Epithelial cell of esophagus (primary cell): ENCODE results near the gene PCCA.
"Not testable (repeated sequence)": the region's sequence is repeated elsewhere in the genome, so short reads cannot be mapped to it uniquely, and the experiment has no call there.

Source experiments
- DNase-seq: peaks from one replicate; pipeline ENCODE4 v3.0.0; 2010; ENCODE audit warnings: low read depth
- H3K4me3 ChIP-seq: 2 replicates; pipeline ENCODE4 v1.5.1; 2011; ENCODE audit warnings: mild to moderate bottlenecking, low read length, control low read depth
- CTCF ChIP-seq: IDR thresholded peaks from 2 replicates; pipeline ENCODE4 v1.5.1; 2011; ENCODE audit warnings: low read depth, mild to moderate bottlenecking, low read length, control low read depth, inconsistent platforms; ENCODE audit not compliant: insufficient read depth; ENCODE audit errors: missing control alignments

The PCCA gene

GRCh38 chr13:100387416-100387815 is 298.5 kb downstream of the PCCA start:
- H3K4me3 ChIP-seq, result no peak overlapping the region
- DNase-seq, result no peak
- TF ChIP-seq CTCF, result no peak

GRCh38 chr13:100388150-100388549 is 299.3 kb downstream of the PCCA start:
- not testable (repeated sequence) for H3K4me3 ChIP-seq, DNase-seq

DNA sequence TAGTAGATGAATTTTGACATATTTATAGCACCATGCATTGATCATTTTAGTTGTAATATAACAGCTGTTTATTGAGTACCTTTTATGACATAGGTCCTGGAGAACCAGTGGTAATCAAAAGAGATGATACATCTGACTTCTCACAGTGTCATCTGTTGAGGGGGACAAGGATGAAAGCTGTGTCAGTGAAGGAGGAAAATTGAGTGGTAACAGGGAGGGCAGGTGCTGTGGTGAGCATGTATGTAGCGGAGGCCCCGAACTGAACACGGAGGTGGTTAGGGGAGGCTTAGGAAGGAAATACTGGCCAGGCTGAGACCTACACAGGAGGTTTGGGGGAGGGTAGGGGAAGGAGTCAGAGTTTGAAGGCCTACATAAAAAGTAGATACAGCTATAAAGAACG is 300.0 kb downstream of the PCCA start:
- no peak for DNase-seq
- TF ChIP-seq CTCF, result no peak
- no peak overlapping the region for H3K4me3 ChIP-seq

DNA sequence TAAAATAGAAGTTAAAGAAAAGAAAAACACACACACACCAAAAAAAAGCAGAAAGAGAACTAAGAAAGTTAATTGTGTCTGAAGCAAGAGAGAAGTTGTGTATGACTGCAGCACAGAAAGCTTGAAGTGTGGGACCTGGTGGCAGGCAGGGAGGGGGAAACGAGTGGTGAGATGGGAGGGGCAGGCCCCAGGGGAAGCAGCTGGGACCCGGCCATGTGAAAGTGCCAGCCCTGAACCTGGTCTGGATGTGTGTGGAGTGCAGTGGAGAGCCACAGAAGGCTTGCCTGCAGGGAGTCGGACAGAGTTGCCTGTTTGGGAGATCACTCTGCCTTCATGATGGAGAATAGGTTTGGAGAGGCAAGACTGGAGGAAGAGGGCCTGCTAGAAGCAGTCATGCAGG is 300.7 kb downstream of the PCCA start:
- DNase-seq, result no peak
- H3K4me3 ChIP-seq, result no peak overlapping the region
- TF ChIP-seq CTCF, result no peak

DNA sequence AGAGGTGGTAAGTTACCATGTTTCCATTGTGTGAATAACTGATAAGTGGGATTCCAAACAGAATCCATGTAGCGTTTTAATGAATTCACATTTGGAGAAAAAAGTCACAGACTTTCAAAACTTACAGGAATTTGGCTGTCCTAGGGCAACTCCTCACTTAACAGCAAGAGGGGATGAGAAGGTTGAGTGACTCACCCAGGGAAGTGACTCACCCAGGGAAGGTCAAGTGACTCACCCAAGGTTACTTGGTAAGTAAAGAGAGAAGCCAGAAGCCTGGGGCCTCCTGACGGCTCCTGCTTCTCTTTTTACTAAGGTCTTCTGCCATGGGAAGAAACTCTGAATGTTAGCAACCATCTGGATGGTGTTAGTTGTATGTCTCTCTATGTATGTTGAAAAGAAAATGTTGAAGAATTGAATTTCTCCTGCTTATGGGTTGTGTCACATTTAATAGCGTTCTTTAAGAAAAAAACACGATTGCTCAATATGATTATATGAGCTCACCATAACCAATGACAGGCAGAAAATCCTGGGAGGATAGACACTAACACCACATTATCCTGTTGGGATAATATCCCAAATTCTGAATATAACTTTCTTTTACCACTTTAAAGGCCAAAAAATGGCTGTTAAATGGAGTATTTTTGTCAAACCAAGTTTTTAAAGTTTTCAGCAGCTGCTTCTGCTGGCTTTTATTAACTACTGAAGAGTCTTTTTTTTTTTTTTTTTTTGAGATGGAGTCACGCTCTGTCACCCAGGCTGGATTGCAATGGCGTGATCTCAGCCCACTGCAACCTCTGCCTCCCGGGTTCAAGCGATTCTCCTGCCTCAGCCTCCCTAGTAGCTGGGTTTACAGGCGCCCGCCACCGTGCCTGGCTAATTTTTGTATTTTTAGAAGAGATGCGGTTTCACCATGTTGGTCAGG is 304.1 kb downstream of the PCCA start:
- TF ChIP-seq CTCF, result no peak
- no peak overlapping the region for H3K4me3 ChIP-seq
- DNase-seq, result peak; percentile 97

DNA sequence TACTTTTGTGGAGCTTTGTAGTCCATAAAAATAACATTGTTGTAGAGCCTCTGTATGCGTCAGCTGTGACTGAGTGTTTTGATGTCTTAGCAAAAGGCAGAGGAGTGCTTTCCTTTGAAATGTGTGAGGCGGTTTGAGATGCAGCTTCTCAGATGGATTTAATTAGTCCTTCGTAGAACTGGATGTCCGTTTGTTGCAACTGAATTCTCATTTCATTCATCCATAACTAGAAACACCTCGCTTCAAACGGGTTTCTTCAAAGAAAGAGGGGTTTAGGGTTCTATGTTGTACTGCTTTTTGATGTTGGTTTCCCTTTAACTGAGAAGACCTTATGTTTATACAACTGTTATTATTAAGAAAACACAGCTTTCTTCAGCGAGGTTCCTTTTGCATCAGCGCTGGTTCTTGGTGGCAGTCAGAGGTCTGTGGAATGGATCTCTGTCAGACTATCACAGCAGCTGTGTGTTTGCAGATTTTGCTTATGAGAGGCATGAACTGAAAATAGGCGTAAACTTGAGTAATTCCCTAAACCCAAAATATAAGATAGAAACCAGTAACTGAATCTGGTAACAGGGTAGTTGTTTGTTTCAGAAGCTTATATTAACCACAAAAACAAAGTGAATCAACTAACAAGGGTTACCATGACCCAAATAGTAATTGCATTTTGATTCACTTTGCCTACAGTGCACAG is 305.3 kb downstream of the PCCA start:
- no peak for DNase-seq
- no peak for TF ChIP-seq CTCF
- no peak overlapping the region for H3K4me3 ChIP-seq

DNA sequence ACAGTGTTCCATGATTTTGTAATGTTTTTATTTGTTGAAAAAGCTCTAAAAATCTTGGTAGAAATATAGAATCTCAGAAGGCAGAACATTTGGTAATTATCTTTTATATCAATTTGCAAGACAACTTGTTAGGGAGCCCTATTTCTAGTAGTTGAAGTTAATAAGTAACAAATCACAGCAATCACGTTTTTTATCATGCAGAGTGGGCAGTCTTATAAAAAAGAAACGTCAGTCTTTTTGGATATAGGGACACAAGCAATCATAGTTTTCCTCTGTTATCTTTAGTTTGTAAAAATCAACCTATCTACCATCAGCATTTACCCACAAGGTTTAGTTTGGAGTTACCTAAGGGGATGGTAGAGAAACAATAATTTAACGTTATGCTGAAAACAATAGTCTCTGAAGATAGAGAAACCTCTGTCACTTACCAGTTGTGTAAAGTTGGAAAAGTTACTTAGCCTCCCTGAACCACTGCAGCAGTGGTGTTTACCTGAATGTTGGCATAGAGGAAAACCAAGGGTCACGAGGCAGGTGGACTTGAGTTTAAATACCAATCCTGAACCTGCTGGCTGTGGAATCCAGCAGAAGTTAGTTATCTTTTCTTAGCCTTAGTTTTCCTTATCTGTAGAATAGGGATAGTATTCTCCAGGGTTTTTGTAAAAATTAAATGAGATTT is 306.9 kb downstream of the PCCA start:
- H3K4me3 ChIP-seq, result no peak overlapping the region
- TF ChIP-seq CTCF, result no peak
- no peak for DNase-seq
